K562 (cell line): ENCODE data around the gene RAB7A. TPM values are rescaled to one million over a fixed set of nuclear protein-coding genes. Genes with fewer than 3 reads are reported as not detected.

ENCODE experiments used
- ATAC-seq: fragments of 200-7000 bp; cut with Tn5 transposase; 3 replicates; pipeline ENCODE4 v1.9.1; 2020; ENCODE audit warnings: moderate library complexity
- BruUV-seq: library from RNA; stranded (reverse); fragments of 400-500 nt; replicated peaks from 2 replicates; lab custom pipeline; 2021; lab: Mats Ljungman, UMichigan
- CTCF ChIA-PET: fragments of 300-600 bp; formaldehyde crosslinking; extraction: SDS; loops from one replicate; lab custom pipeline; 2021; ENCODE audit warnings: low intra/inter-chr PET ratio; lab: Yijun Ruan, JAX
- POLR2A ChIA-PET: fragments of 300-600, 350-650 bp; sonication (Branson Sonifier 250); formaldehyde crosslinking; extraction: SDS; loops from one replicate; lab custom pipeline; 2021; ENCODE audit warnings: antibody characterized with exemption, inconsistent platforms; lab: Yijun Ruan, JAX
- DNase-seq, 4 experiments: peaks; one replicate each; pipeline versions ENCODE4 v3.0.0 to v3.0.0-alpha.2; 2011 to 2018; ENCODE audit warnings: low spot score in 3 of 4, mixed read lengths in 3 of 4; ENCODE audit errors: extremely low read depth in 1 of 4
- FAIRE-seq: peaks from 2 replicates; lab custom pipeline; 2011; peaks lifted over from hg19 to GRCh38; lab: Jason Lieb, UNC
- H2AFZ ChIP-seq: 2 replicates; pipeline ENCODE4 v1.6.0; 2011; ENCODE audit warnings: low read depth, low read length, control low read depth, inconsistent platforms
- H3K27ac ChIP-seq: fragments of 200-600 bp; 3 replicates; pipeline ENCODE4 v1.8.0; 2011; ENCODE audit warnings: low read depth, mild to moderate bottlenecking, control low read depth, inconsistent platforms, low read length, moderate library complexity, mixed read lengths; ENCODE audit errors: extremely low read depth
- H3K27me3 ChIP-seq, 2 experiments: fragments of 300-600 bp in 1 of 2; 2 replicates in 1 of 2; 3 replicates in 1 of 2; pipeline versions ENCODE4 v1.6.0 to v1.8.0; 2011; ENCODE audit warnings: inconsistent platforms in 2 of 2, low read length in 2 of 2, mild to moderate bottlenecking in 1 of 2, mixed read lengths in 1 of 2, moderate library complexity in 1 of 2; ENCODE audit not compliant: control insufficient read depth in 2 of 2, insufficient read depth in 2 of 2
- H3K36me3 ChIP-seq: fragments of 300-600 bp; 3 replicates; pipeline ENCODE4 v1.8.0; 2011; ENCODE audit warnings: mild to moderate bottlenecking, low read length, inconsistent platforms; ENCODE audit not compliant: control insufficient read depth, insufficient read depth
- H3K4me1 ChIP-seq, 2 experiments: fragments of 200-600 bp in 1 of 2; replicated peaks in 1 of 2; 2 replicates in 1 of 2; 3 replicates in 1 of 2; pipeline versions ENCODE4 v1.5.1 to v1.8.0; 2011; ENCODE audit warnings: inconsistent platforms in 2 of 2, low read length in 2 of 2, mild to moderate bottlenecking in 1 of 2, mixed read lengths in 1 of 2, moderate library complexity in 1 of 2; ENCODE audit not compliant: control insufficient read depth in 2 of 2, insufficient read depth in 2 of 2
- H3K4me2 ChIP-seq: 2 replicates; pipeline ENCODE4 v1.6.1; 2011; ENCODE audit warnings: low read length, control low read depth, inconsistent platforms, mixed read lengths; ENCODE audit not compliant: insufficient read depth
- H3K4me3 ChIP-seq: fragments of 200-600 bp; sonication (generic), shearing (Covaris generic); 2 replicates; pipeline ENCODE4 v1.5.1; 2016; ENCODE audit warnings: control low read depth, inconsistent platforms
- H3K79me2 ChIP-seq: fragments of 200-600 bp; 3 replicates; pipeline ENCODE4 v1.8.0; 2011; ENCODE audit warnings: low read length, inconsistent platforms; ENCODE audit not compliant: control insufficient read depth, insufficient read depth
- H3K9ac ChIP-seq, 2 experiments: 2 replicates each; pipeline versions ENCODE4 v1.6.0 to v1.6.1; 2011; ENCODE audit warnings: low read depth in 2 of 2, low read length in 2 of 2, control low read depth in 1 of 2, inconsistent platforms in 1 of 2, mild to moderate bottlenecking in 1 of 2, mixed read lengths in 1 of 2; ENCODE audit not compliant: insufficient read depth in 1 of 2
- H3K9me1 ChIP-seq: one replicate; pipeline ENCODE4 v1.6.0; 2011; ENCODE audit warnings: inconsistent platforms, mild to moderate bottlenecking, low read length, moderate library complexity; ENCODE audit not compliant: control insufficient read depth, insufficient read depth
- H3K9me3 ChIP-seq: replicated peaks from 2 replicates; pipeline ENCODE4 v1.5.1; 2011; ENCODE audit warnings: low read depth, low read length, inconsistent platforms; ENCODE audit not compliant: control insufficient read depth, insufficient read depth
- H4K20me1 ChIP-seq: replicated peaks from 2 replicates; pipeline ENCODE4 v1.6.1; 2011; ENCODE audit warnings: low read length, inconsistent platforms, mixed read lengths; ENCODE audit not compliant: control insufficient read depth, insufficient read depth
- CBFA2T2 ChIP-seq: fragments of 450-650 bp; conservative IDR thresholded peaks from 2 replicates; pipeline ENCODE4 v1.6.1; 2017; ENCODE audit warnings: mild to moderate bottlenecking
- NEUROD1 ChIP-seq: fragments of 150-350 bp; IDR thresholded peaks from 2 replicates; pipeline ENCODE4 v1.6.1; 2014; ENCODE audit warnings: borderline replicate concordance, low read length, low read depth; ENCODE audit not compliant: partially characterized antibody
- PHB ChIP-seq: fragments of 250-450 bp; sonication (Bioruptor Pico); IDR thresholded peaks from 2 replicates; pipeline ENCODE4 v1.5.0; 2021
- SIX5 ChIP-seq, 2 experiments: IDR thresholded peaks; 2 replicates each; pipeline ENCODE4 v1.6.1; 2011; ENCODE audit warnings: low read length in 2 of 2, borderline replicate concordance in 1 of 2, low read depth in 1 of 2, mild to moderate bottlenecking in 1 of 2, moderate library complexity in 1 of 2; ENCODE audit not compliant: insufficient read depth in 1 of 2
- THRAP3 ChIP-seq: fragments of 450-650 bp; IDR thresholded peaks from 2 replicates; pipeline ENCODE4 v1.6.1; 2016; ENCODE audit warnings: mild to moderate bottlenecking, inconsistent platforms, borderline replicate concordance
- ZNF146 ChIP-seq: IDR thresholded peaks from one replicate; pipeline ENCODE4 v1.6.1; 2018; ENCODE audit warnings: missing compliant biosample characterization; ENCODE audit not compliant: unreplicated experiment
- WGBS: fragments of 100-300 bp; shearing (Covaris generic); methylation state at CpG from one replicate; pipeline ENCODE4 v1.1.6; 2016; ENCODE audit warnings: low coverage, mixed read lengths; ENCODE audit not compliant: insufficient coverage; ENCODE audit errors: missing lambda C conversion rate; 5-methylcytosine and 5-hydroxymethylcytosine counted together
- in situ Hi-C: fragments of 300-500 bp; cut with MboI; formaldehyde crosslinking; loops from 4 replicates; pipeline ENCODE4 v1.15.0; 2018; ENCODE audit warnings: inconsistent platforms, mixed read lengths
- intact Hi-C: fragments of 100-400 bp; cut with micrococcal nuclease; formaldehyde crosslinking; loops from 2 replicates; pipeline ENCODE4 v1.14.2; 2022
- polyA plus RNA-seq, 8 experiments: library from polyadenylated mRNA; depleted of rRNA in 4 of 8; stranded (reverse) in 5 of 8; unstranded in 3 of 8; fragments of >200 nt; fragmentation: Nextera tagmentation in 2 of 8; fragmentation: Illumina TruSeq in 1 of 8; extraction: Ambion mirVana in 2 of 8; extraction: Trizol in 1 of 8; gene quantifications; 2 replicates each; pipeline versions ENCODE4 v1.2.1 to v1.2.3, GENCODE V29; 2011 to 2014; ENCODE audit warnings: inconsistent platforms in 1 of 8, missing spikeins in 1 of 8
- total RNA-seq, 7 experiments: library from RNA; depleted of rRNA in 6 of 7; stranded (reverse); fragments of >200 nt in 6 of 7; fragmentation: Illumina TruSeq in 2 of 7; extraction: Trizol in 2 of 7; gene quantifications; 2 replicates each; pipeline versions ENCODE4 v1.2.1 to v1.2.3, GENCODE V29; 2011 to 2021; ENCODE audit warnings: low replicate concordance in 1 of 7
- TF ChIP-seq, protein P1 (sequence below): sonication (generic); IDR thresholded peaks from 2 replicates; pipeline ENCODE4 v1.6.1; 2016
- TF ChIP-seq, protein P2 (sequence below), 2 experiments: fragments of 450-650 bp in 1 of 2; IDR thresholded peaks; 2 replicates each; pipeline ENCODE4 v1.6.1; 2011 to 2017; ENCODE audit warnings: low read depth in 2 of 2, antibody characterized with exemption in 1 of 2, borderline replicate concordance in 1 of 2, low read length in 1 of 2, mild to moderate bottlenecking in 1 of 2, mixed read lengths in 1 of 2; ENCODE audit not compliant: control insufficient read depth in 1 of 2
- TF ChIP-seq, protein P3 (sequence below), 3 experiments: IDR thresholded peaks in 2 of 3; conservative IDR thresholded peaks in 1 of 3; 2 replicates each; pipeline ENCODE4 v1.5.1; 2011 to 2012; ENCODE audit warnings: low read length in 3 of 3, mild to moderate bottlenecking in 3 of 3, control low read depth in 2 of 3, improper control_type of control experiment in 1 of 3, inconsistent platforms in 1 of 3, low read depth in 1 of 3, mixed read lengths in 1 of 3, moderate library complexity in 1 of 3; ENCODE audit not compliant: insufficient read depth in 2 of 3
- TF ChIP-seq, protein P4 (sequence below): fragments of 450-650 bp; IDR thresholded peaks from 2 replicates; pipeline ENCODE4 v1.6.1; 2016; ENCODE audit warnings: low read depth, mild to moderate bottlenecking, moderate library complexity

The RAB7A gene
- total and polyA plus RNA-seq, 9 of the 15 experiments (the other 6 are each of a cell fraction or from before 2014, with no cell fraction given) = 30.9 to 204 (median 72.8) TPM

DNA sequence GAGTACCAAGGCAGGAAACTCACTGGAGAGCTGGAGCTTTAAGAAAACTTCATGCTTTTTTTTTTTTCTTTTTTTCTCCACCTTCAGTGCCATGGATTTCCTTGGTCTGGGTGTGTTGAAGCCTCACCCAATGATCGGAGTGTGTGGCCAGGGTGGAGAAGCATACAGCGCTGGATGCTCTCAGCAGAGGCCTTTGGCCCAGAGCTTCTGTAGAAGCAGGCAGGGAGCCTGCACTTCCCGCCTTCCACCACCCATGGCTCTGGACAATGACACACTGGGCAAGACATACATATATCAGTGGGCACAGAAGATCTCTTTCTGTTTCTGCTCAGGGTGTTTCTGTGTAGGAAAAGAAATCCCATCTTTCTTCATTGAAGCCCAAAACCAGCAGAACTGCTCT lies 97.6 kb downstream of the RAB7A start (continued):
- TF ChIP-seq CBFA2T2 (no peak), SIX5 (IDR thresholded peaks at IDR 0.05; ENCODE audit: borderline replicate concordance in 1 of 2, insufficient read depth in 1 of 2, low read depth in 1 of 2, low read length in 2 of 2) (no peak)
- TF ChIP-seq, protein P1, sequence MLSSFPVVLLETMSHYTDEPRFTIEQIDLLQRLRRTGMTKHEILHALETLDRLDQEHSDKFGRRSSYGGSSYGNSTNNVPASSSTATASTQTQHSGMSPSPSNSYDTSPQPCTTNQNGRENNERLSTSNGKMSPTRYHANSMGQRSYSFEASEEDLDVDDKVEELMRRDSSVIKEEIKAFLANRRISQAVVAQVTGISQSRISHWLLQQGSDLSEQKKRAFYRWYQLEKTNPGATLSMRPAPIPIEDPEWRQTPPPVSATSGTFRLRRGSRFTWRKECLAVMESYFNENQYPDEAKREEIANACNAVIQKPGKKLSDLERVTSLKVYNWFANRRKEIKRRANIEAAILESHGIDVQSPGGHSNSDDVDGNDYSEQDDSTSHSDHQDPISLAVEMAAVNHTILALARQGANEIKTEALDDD = no peak

DNA sequence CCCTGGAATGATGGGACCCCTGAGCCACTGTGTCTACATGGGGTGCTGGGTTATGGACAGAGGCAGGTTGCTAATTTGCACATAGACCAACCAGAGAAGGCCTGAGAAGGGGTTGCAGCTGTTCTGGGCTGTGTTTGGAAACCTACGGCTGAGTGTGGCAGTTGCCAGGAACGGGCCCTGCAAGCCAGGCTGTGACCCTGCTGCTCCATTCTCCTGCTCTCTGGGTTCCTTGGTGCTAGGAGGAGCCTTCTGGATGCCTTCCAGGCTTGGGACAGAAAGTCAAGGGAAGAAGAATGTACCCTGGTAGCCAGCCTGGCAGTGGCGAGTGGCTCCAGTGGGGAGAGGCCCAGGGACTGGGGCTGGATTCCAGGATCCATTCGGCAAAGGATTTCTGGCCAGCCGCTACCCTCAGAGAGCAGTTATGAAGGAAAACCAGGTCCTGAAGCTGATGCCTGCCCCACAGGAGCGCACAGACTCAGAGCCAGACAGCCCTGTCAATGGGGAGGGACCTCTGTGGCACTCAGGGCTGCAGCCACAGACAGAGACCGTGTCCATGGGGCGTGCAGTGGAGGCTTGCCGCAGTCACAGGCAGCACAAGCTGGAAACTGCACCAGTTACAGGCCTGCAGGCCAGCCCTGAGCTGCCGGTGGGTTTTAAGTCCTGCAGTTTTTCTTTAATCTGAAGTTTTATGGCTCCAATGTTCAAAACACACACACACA lies 98.3 kb downstream of the RAB7A start:
- BruUV-seq = no TSS peak
- peaks cover 0 to 9% of the 10 kb centered on the region in 2 experiments; a peak in 3 of 5 replicates for H3K4me1 ChIP-seq
- peak; percentile 37; the same call in 2 of the 3 replicates for ATAC-seq
- no peaks in the 10 kb centered on the region for H3K9me1 ChIP-seq
- 91% methylated on average over 6 of the region's 10 CpGs for WGBS
- no peak overlapping the region for H3K4me3 ChIP-seq
- in situ Hi-C loops = no loop called here
- ChIA-PET POLR2A (no interaction called here), CTCF (no interaction called here)
- H3K9ac ChIP-seq = peak overlapping the region in 1 of 2 experiments; percentile 56; a peak in 1 of 4 replicates
- no peak overlapping the region for H2AFZ ChIP-seq
- no peaks in the 10 kb centered on the region for H3K27me3 ChIP-seq
- no peak for FAIRE-seq
- no peak overlapping the region for H3K4me2 ChIP-seq
- intact Hi-C loops = no loop called here
- H3K9me3 ChIP-seq = no peaks in the 10 kb centered on the region
- no peak overlapping the region for H3K27ac ChIP-seq
- H3K36me3 ChIP-seq = peaks cover 2% of the 10 kb centered on the region; the same call in 1 of the 3 replicates
- no peak for DNase-seq
- H4K20me1 ChIP-seq = no peaks in the 10 kb centered on the region
- no peaks in the 10 kb centered on the region for H3K79me2 ChIP-seq
- TF ChIP-seq THRAP3 (no peak), PHB (CRISPR knock-in tag) (no peak), NEUROD1 (no peak), ZNF146 (CRISPR knock-in tag) (no peak)
- TF ChIP-seq, protein P2, sequence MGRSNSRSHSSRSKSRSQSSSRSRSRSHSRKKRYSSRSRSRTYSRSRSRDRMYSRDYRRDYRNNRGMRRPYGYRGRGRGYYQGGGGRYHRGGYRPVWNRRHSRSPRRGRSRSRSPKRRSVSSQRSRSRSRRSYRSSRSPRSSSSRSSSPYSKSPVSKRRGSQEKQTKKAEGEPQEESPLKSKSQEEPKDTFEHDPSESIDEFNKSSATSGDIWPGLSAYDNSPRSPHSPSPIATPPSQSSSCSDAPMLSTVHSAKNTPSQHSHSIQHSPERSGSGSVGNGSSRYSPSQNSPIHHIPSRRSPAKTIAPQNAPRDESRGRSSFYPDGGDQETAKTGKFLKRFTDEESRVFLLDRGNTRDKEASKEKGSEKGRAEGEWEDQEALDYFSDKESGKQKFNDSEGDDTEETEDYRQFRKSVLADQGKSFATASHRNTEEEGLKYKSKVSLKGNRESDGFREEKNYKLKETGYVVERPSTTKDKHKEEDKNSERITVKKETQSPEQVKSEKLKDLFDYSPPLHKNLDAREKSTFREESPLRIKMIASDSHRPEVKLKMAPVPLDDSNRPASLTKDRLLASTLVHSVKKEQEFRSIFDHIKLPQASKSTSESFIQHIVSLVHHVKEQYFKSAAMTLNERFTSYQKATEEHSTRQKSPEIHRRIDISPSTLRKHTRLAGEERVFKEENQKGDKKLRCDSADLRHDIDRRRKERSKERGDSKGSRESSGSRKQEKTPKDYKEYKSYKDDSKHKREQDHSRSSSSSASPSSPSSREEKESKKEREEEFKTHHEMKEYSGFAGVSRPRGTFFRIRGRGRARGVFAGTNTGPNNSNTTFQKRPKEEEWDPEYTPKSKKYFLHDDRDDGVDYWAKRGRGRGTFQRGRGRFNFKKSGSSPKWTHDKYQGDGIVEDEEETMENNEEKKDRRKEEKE (IDR thresholded peaks at IDR 0.05; ENCODE audit: borderline replicate concordance in 1 of 2, control insufficient read depth in 1 of 2, low read depth in 2 of 2, low read length in 1 of 2) = no peak
- TF ChIP-seq, protein P3, sequence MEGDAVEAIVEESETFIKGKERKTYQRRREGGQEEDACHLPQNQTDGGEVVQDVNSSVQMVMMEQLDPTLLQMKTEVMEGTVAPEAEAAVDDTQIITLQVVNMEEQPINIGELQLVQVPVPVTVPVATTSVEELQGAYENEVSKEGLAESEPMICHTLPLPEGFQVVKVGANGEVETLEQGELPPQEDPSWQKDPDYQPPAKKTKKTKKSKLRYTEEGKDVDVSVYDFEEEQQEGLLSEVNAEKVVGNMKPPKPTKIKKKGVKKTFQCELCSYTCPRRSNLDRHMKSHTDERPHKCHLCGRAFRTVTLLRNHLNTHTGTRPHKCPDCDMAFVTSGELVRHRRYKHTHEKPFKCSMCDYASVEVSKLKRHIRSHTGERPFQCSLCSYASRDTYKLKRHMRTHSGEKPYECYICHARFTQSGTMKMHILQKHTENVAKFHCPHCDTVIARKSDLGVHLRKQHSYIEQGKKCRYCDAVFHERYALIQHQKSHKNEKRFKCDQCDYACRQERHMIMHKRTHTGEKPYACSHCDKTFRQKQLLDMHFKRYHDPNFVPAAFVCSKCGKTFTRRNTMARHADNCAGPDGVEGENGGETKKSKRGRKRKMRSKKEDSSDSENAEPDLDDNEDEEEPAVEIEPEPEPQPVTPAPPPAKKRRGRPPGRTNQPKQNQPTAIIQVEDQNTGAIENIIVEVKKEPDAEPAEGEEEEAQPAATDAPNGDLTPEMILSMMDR (IDR thresholded peaks at IDR 0.05 in 2 of 3, conservative IDR thresholded peaks at IDR 0.05 in 1 of 3; ENCODE audit: insufficient read depth in 2 of 3, low read depth in 1 of 3, low read length in 3 of 3) = no peak
- TF ChIP-seq, protein P4, sequence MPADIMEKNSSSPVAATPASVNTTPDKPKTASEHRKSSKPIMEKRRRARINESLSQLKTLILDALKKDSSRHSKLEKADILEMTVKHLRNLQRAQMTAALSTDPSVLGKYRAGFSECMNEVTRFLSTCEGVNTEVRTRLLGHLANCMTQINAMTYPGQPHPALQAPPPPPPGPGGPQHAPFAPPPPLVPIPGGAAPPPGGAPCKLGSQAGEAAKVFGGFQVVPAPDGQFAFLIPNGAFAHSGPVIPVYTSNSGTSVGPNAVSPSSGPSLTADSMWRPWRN = no peak
